H1 (cell line): ENCODE results near the gene APOBEC3G. TPM values are rescaled to one million over a fixed set of nuclear protein-coding genes. Genes with fewer than 3 reads are reported as not detected.

ENCODE experiments used
- CTCF ChIA-PET: fragments of 300-600 bp; sonication (Branson Sonifier 250); formaldehyde crosslinking; loops from one replicate; lab custom pipeline; 2021; ENCODE audit not compliant: partially characterized antibody; lab: Charles Lee
- POLR2A ChIA-PET: fragments of 300-600 bp; sonication (Branson Sonifier 250); formaldehyde crosslinking; loops from one replicate; lab custom pipeline; 2021; ENCODE audit warnings: inconsistent platforms; ENCODE audit not compliant: partially characterized antibody; lab: Charles Lee
- DNase-seq, 2 experiments: peaks; one replicate each; pipeline versions ENCODE4 v3.0.0 to v3.0.0-alpha.2; 2010 to 2022; ENCODE audit warnings: low spot score in 2 of 2, low read depth in 1 of 2, mixed read lengths in 1 of 2
- FAIRE-seq: peaks from 2 replicates; lab custom pipeline; 2011; peaks lifted over from hg19 to GRCh38; lab: Jason Lieb, UNC
- H2AFZ ChIP-seq: 2 replicates; pipeline ENCODE4 v1.8.1; 2012; ENCODE audit warnings: low read length, inconsistent platforms
- H2AK5ac ChIP-seq: 2 replicates; pipeline ENCODE4 v1.6.1; 2013; ENCODE audit warnings: low read depth, low read length
- H2BK120ac ChIP-seq: replicated peaks from 2 replicates; pipeline ENCODE3; 2013; ENCODE audit warnings: low read depth, low read length, inconsistent platforms
- H2BK12ac ChIP-seq: 2 replicates; pipeline ENCODE4 v1.6.1; 2013; ENCODE audit warnings: low read depth, low read length
- H2BK15ac ChIP-seq: 2 replicates; pipeline ENCODE4 v1.6.1; 2013; ENCODE audit warnings: low read length
- H2BK20ac ChIP-seq: 2 replicates; pipeline ENCODE4 v1.6.1; 2013; ENCODE audit warnings: low read length
- H2BK5ac ChIP-seq: 2 replicates; pipeline ENCODE4 v1.6.1; 2013; ENCODE audit warnings: low read depth, low read length
- H3K14ac ChIP-seq: 2 replicates; pipeline ENCODE4 v1.6.1; 2013; ENCODE audit warnings: inconsistent platforms; ENCODE audit not compliant: insufficient read length
- H3K18ac ChIP-seq: 2 replicates; pipeline ENCODE4 v1.6.1; 2013; ENCODE audit warnings: low read length; ENCODE audit errors: extremely low read depth
- H3K23ac ChIP-seq: 2 replicates; pipeline ENCODE4 v1.6.1; 2013; ENCODE audit warnings: inconsistent platforms; ENCODE audit not compliant: insufficient read length
- H3K23me2 ChIP-seq: 2 replicates; pipeline ENCODE4 v1.6.1; 2013; ENCODE audit warnings: low read depth, low read length
- H3K27ac ChIP-seq: 2 replicates; pipeline ENCODE4 v1.6.1; 2011; ENCODE audit warnings: low read depth, low read length, inconsistent platforms
- H3K27me3 ChIP-seq, 4 experiments: replicated peaks in 1 of 4; 1 replicate in 1 of 4; 2 replicates in 3 of 4; pipeline versions ENCODE4 v1.6.1 to v1.8.1; 2011 to 2013; ENCODE audit warnings: low read length in 3 of 4, mild to moderate bottlenecking in 3 of 4, inconsistent platforms in 2 of 4, mixed read lengths in 2 of 4, moderate library complexity in 1 of 4; ENCODE audit not compliant: control insufficient read depth in 3 of 4, insufficient read depth in 3 of 4; ENCODE audit errors: extremely low read depth in 1 of 4
- H3K36me3 ChIP-seq, 4 experiments: 2 replicates each; pipeline versions ENCODE4 v1.6.1 to v1.8.1; 2011 to 2013; ENCODE audit warnings: mild to moderate bottlenecking in 4 of 4, low read length in 3 of 4, moderate library complexity in 2 of 4, control low read depth in 1 of 4, inconsistent platforms in 1 of 4; ENCODE audit not compliant: insufficient read depth in 4 of 4, control insufficient read depth in 2 of 4
- H3K4ac ChIP-seq: replicated peaks from 2 replicates; pipeline ENCODE3; 2013; ENCODE audit warnings: low read length, low read depth, mixed read lengths, inconsistent platforms; ENCODE audit not compliant: insufficient read length
- H3K4me1 ChIP-seq, 4 experiments: replicated peaks in 1 of 4; 1 replicate in 1 of 4; 2 replicates in 3 of 4; pipeline versions ENCODE4 v1.6.1 to v1.8.1; 2011 to 2013; ENCODE audit warnings: low read length in 3 of 4, inconsistent platforms in 2 of 4, mixed read lengths in 1 of 4; ENCODE audit not compliant: insufficient read depth in 4 of 4, control insufficient read depth in 3 of 4
- H3K4me2 ChIP-seq, 2 experiments: 2 replicates each; pipeline versions ENCODE4 v1.6.1 to v1.8.1; 2011 to 2013; ENCODE audit warnings: low read depth in 2 of 2, low read length in 2 of 2, control low read depth in 1 of 2, inconsistent platforms in 1 of 2, mild to moderate bottlenecking in 1 of 2; ENCODE audit not compliant: insufficient read depth in 1 of 2
- H3K4me3 ChIP-seq, 4 experiments: fragments of 200-600, 300-600 bp in 1 of 4; sonication (generic), shearing (Covaris generic), sonication (Bioruptor Twin) in 1 of 4; 2 replicates each; pipeline versions ENCODE4 v1.5.1 to v1.8.1; 2011 to 2016; ENCODE audit warnings: low read length in 4 of 4, low read depth in 3 of 4, control low read depth in 2 of 4, inconsistent platforms in 2 of 4, mild to moderate bottlenecking in 2 of 4, mixed read lengths in 1 of 4, moderate library complexity in 1 of 4; ENCODE audit not compliant: insufficient read depth in 2 of 4; ENCODE audit errors: extremely low read depth in 1 of 4
- H3K56ac ChIP-seq: replicated peaks from 2 replicates; pipeline ENCODE3; 2013; ENCODE audit warnings: low read depth, mild to moderate bottlenecking, mixed read lengths, low read length, inconsistent platforms; ENCODE audit not compliant: insufficient read length
- H3K79me1 ChIP-seq: 2 replicates; pipeline ENCODE4 v1.6.1; 2013; ENCODE audit warnings: low read depth, low read length, control low read depth
- H3K79me2 ChIP-seq, 2 experiments: 2 replicates each; pipeline versions ENCODE4 v1.6.1 to v1.8.1; 2012 to 2013; ENCODE audit warnings: low read length in 2 of 2, mild to moderate bottlenecking in 2 of 2, inconsistent platforms in 1 of 2; ENCODE audit not compliant: insufficient read depth in 2 of 2, control insufficient read depth in 1 of 2
- H3K9ac ChIP-seq, 4 experiments: replicated peaks in 1 of 4; 1 replicate in 1 of 4; 2 replicates in 3 of 4; pipeline versions ENCODE4 v1.6.1 to v1.8.1; 2011 to 2013; ENCODE audit warnings: low read depth in 3 of 4, low read length in 3 of 4, control low read depth in 2 of 4, mild to moderate bottlenecking in 2 of 4, moderate library complexity in 2 of 4, inconsistent platforms in 1 of 4; ENCODE audit errors: extremely low read depth in 1 of 4
- H3K9me3 ChIP-seq, 2 experiments: 2 replicates each; pipeline versions ENCODE4 v1.6.1 to v1.8.1; 2012 to 2013; ENCODE audit warnings: mild to moderate bottlenecking in 2 of 2, moderate library complexity in 2 of 2, control low read depth in 1 of 2, inconsistent platforms in 1 of 2, low read depth in 1 of 2, low read length in 1 of 2, mixed read lengths in 1 of 2; ENCODE audit not compliant: insufficient read depth in 2 of 2
- H4K20me1 ChIP-seq, 2 experiments: replicated peaks in 1 of 2; 2 replicates each; pipeline versions ENCODE3 to v1.8.1; 2011 to 2013; ENCODE audit warnings: inconsistent platforms in 2 of 2, low read length in 2 of 2, mild to moderate bottlenecking in 1 of 2; ENCODE audit not compliant: insufficient read depth in 2 of 2, control insufficient read depth in 1 of 2
- H4K5ac ChIP-seq: 2 replicates; pipeline ENCODE4 v1.6.1; 2013; ENCODE audit warnings: low read length, low read depth, mixed read lengths, inconsistent platforms; ENCODE audit not compliant: insufficient read length
- H4K8ac ChIP-seq: 2 replicates; pipeline ENCODE4 v1.8.0; 2013; ENCODE audit warnings: mild to moderate bottlenecking, moderate library complexity, low read length, inconsistent platforms; ENCODE audit not compliant: insufficient read depth; ENCODE audit errors: extremely low read depth
- H4K91ac ChIP-seq: replicated peaks from 2 replicates; pipeline ENCODE3; 2013; ENCODE audit warnings: low read length, mixed read lengths, inconsistent platforms; ENCODE audit not compliant: insufficient read length
- CBX5 ChIP-seq: fragments of 300-800, 300-1000 bp; sonication (generic); IDR thresholded peaks from 2 replicates; pipeline ENCODE4 v1.7.1; 2016; ENCODE audit warnings: antibody characterized with exemption, low read length, low read depth
- EZH2 ChIP-seq: fragments of 200-600 bp; sonication (generic); IDR thresholded peaks from 2 replicates; pipeline ENCODE4 v1.7.1; 2012; ENCODE audit warnings: low read depth, mild to moderate bottlenecking, moderate library complexity, low read length, inconsistent platforms; ENCODE audit not compliant: severe bottlenecking
- KDM1A ChIP-seq: fragments of 200-600, 300-600 bp; sonication (generic); IDR thresholded peaks from 2 replicates; pipeline ENCODE4 v1.7.1; 2016; ENCODE audit warnings: mild to moderate bottlenecking, low read length, borderline replicate concordance
- NRF1 ChIP-seq: IDR thresholded peaks from 2 replicates; pipeline ENCODE4 v1.6.1; 2011; ENCODE audit warnings: mild to moderate bottlenecking, low read depth, low read length, improper control_type of control experiment
- TAF1 ChIP-seq: IDR thresholded peaks from 2 replicates; pipeline ENCODE4 v1.6.1; 2011; ENCODE audit warnings: mild to moderate bottlenecking, low read depth, low read length
- ZNF274 ChIP-seq: IDR thresholded peaks from 2 replicates; pipeline ENCODE4 v1.7.0; 2012; ENCODE audit warnings: low read length, borderline replicate concordance; ENCODE audit errors: extremely low read depth
- WGBS, 2 experiments: shearing (Covaris generic) in 1 of 2; methylation state at CpG; one replicate each; pipeline versions ENCODE4 v1.1.6 to v1.1.7; 2013 to 2015; ENCODE audit warnings: low lambda C conversion rate in 2 of 2, mixed read lengths in 2 of 2, inconsistent platforms in 1 of 2, low coverage in 1 of 2, missing lambda C conversion rate in 1 of 2; ENCODE audit not compliant: insufficient replicate concordance in 2 of 2, insufficient coverage in 1 of 2, insufficient read length in 1 of 2; ENCODE audit errors: extremely low coverage in 1 of 2, missing lambda C conversion rate in 1 of 2; 5-methylcytosine and 5-hydroxymethylcytosine counted together
- polyA plus RNA-seq, 7 experiments: library from polyadenylated mRNA; depleted of rRNA in 3 of 7; stranded (reverse) in 5 of 7; unstranded in 2 of 7; fragments of >200 nt in 5 of 7; fragments of 200-250 nt in 2 of 7; gene quantifications; 1 replicate in 5 of 7; 2 replicates in 1 of 7; 4 replicates in 1 of 7; pipeline versions ENCODE4 v1.2.1 to v1.2.3, GENCODE V29; 2011 to 2013; ENCODE audit warnings: missing spikeins in 2 of 7, mixed read lengths in 2 of 7
- total RNA-seq: library from RNA; stranded (reverse); fragmentation: NEBNext Ultra II Directional; extraction: Animal tissue kit (Norgen Biotek cat#: 25700); gene quantifications from 2 replicates; pipeline ENCODE4 v1.2.1, GENCODE V29; 2021

Gene APOBEC3G
- total and polyA plus RNA-seq, 2 of the 8 experiments (the other 6 are each of a cell fraction or from before 2014, with no cell fraction given) = 1.7 to 2.0 TPM

GRCh38 chr22:39027717-39028116 lies 49.4 kb upstream of the APOBEC3G start:
- no peak overlapping the region for H2AK5ac ChIP-seq
- no peak overlapping the region for H4K8ac ChIP-seq
- 86% methylated on average over 4 of the region's 4 CpGs; no CpG with 5 or more reads in 1 of the 2 experiments for WGBS, 2 experiments
- POLR2A ChIA-PET = interaction anchor here (1.1 to 1.2 kb wide), 2 partner anchors 11 to 291 kb away, joined by 3 to 4 read pairs; partner anchors contain the start of gene RPL3
- H2BK12ac ChIP-seq = no peak overlapping the region
- no peaks in the 10 kb centered on the region for H3K79me1 ChIP-seq
- H3K14ac ChIP-seq = no peak overlapping the region
- no peak overlapping the region for H3K56ac ChIP-seq
- H3K18ac ChIP-seq = no peak overlapping the region
- H2BK15ac ChIP-seq = no peak overlapping the region
- H2BK120ac ChIP-seq = no peak overlapping the region
- peaks cover 5 to 21% (median 11%) of the 10 kb centered on the region in 4 experiments for H3K4me1 ChIP-seq
- H3K27me3 ChIP-seq = no peaks in the 10 kb centered on the region
- H3K9me3 ChIP-seq = no peaks in the 10 kb centered on the region
- no peak overlapping the region for H3K4ac ChIP-seq
- no peak overlapping the region; the same call in 1 of the 2 replicates for H2BK5ac ChIP-seq
- no peak overlapping the region for H3K4me3 ChIP-seq
- H3K4me2 ChIP-seq = no peak overlapping the region
- no peak overlapping the region for H3K23ac ChIP-seq
- no peak overlapping the region for H3K9ac ChIP-seq
- no peaks in the 10 kb centered on the region; the same call in 1 of the 2 replicates for H3K23me2 ChIP-seq
- CTCF ChIA-PET = interaction anchor here (0.5 to 2.0 kb wide), 5 partner anchors 15 to 154 kb away, joined by 3 to 5 read pairs (median 3); no protein-coding TSS in a partner anchor
- no peak overlapping the region for H4K5ac ChIP-seq
- H3K79me2 ChIP-seq = no peaks in the 10 kb centered on the region
- FAIRE-seq (no peak), DNase-seq (no peak)
- peaks cover 0 to 2% (median 0%) of the 10 kb centered on the region in 4 experiments; a peak in 2 of 8 replicates for H3K36me3 ChIP-seq
- H4K20me1 ChIP-seq = no peaks in the 10 kb centered on the region
- H2AFZ ChIP-seq = no peak overlapping the region
- H4K91ac ChIP-seq = no peak overlapping the region
- H2BK20ac ChIP-seq = no peak overlapping the region
- H3K27ac ChIP-seq = no peak overlapping the region
- TF ChIP-seq NRF1 = no peak
- no peak for TF ChIP-seq CBX5
- TF ChIP-seq ZNF274 = no peak
- no peak for TF ChIP-seq KDM1A
- no peak for TF ChIP-seq EZH2
- no peak for TF ChIP-seq TAF1
